ENCODE data around the gene PPP1R36. TPM values are rescaled to one million over a fixed set of nuclear protein-coding genes. Genes with fewer than 3 reads are reported as not detected.

The PPP1R36 gene
- total RNA-seq, 1 experiment from 2014 or later = 0.50 TPM

DNA sequence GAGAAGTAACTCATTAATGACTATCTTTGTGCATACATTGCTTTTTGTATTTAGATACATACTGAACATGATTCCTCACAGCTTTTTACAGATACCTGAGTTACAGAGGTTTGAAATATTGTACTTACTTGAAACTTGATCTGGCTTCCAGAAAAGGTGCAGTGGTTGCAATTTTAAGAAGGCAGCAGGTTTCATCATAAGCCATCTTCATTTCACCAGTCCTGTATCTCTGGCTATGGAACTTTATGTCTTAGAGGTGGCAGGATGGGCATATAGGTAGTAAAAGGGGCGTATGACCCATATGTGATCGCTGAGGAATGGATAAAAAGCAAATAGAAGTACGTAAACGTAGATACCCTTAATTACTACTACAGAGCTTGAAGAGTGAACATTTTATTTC, 31.5 kb upstream of the PPP1R36 start:
- Histone ChIP-seq H2AK5ac (ENCODE audit: insufficient read length, low read length) (no peak overlapping the region), H3K79me2 (ENCODE audit: insufficient read depth, low read length) (peaks cover 11% of the 10 kb centered on the region; the same call in 1 of the 2 replicates), H2BK12ac (ENCODE audit: insufficient read length, low read depth, low read length) (no peak overlapping the region), H3K27ac (ENCODE audit: insufficient read length, low read depth, low read length) (no peak overlapping the region), H3K9me3 (ENCODE audit: control insufficient read depth, low read depth, low read length) (no peaks in the 10 kb centered on the region), H2BK15ac (ENCODE audit: low read depth, low read length) (no peak overlapping the region), H3K4me1 (ENCODE audit: insufficient read depth, low read length) (no peaks in the 10 kb centered on the region), H3K23me2 (ENCODE audit: insufficient read length, low read depth, low read length, poor library complexity, severe bottlenecking) (no peaks in the 10 kb centered on the region), H3K27me3 (ENCODE audit: insufficient read depth, low read length) (no peaks in the 10 kb centered on the region), H3K14ac (ENCODE audit: insufficient read depth, low read length) (no peak overlapping the region), H3K23ac (ENCODE audit: insufficient read length, low read depth, low read length) (no peak overlapping the region), H3K18ac (ENCODE audit: insufficient read length, low read depth, low read length) (no peak overlapping the region), H2BK5ac (ENCODE audit: insufficient read length, low read length) (no peak overlapping the region), H4K8ac (replicated peaks; ENCODE audit: insufficient read length, low read depth, low read length) (no peak overlapping the region), H4K20me1 (ENCODE audit: control insufficient read depth, insufficient read depth, insufficient read length) (no peaks in the 10 kb centered on the region), H3K56ac (ENCODE audit: insufficient read length, low read depth, low read length) (no peak overlapping the region), H3T11ph (ENCODE audit: low read length) (no peak overlapping the region), H3K79me1 (ENCODE audit: insufficient read depth, low read depth, low read length, poor library complexity, severe bottlenecking) (peaks cover 3% of the 10 kb centered on the region), H2BK120ac (ENCODE audit: low read depth, low read length, poor library complexity, severe bottlenecking) (no peak overlapping the region), H3K4ac (ENCODE audit: low read depth, low read length) (no peak overlapping the region), H4K91ac (ENCODE audit: insufficient read length, low read depth, low read length) (no peak overlapping the region), H3K9ac (ENCODE audit: extremely low read depth, insufficient read length, low read length) (no peak overlapping the region), H4K5ac (ENCODE audit: insufficient read length, low read depth, low read length) (no peak overlapping the region), H2AFZ (ENCODE audit: low read length) (no peak overlapping the region), H3K4me2 (ENCODE audit: insufficient read depth, insufficient read length, low read length) (no peak overlapping the region), H2BK20ac (ENCODE audit: low read depth, low read length, poor library complexity, severe bottlenecking) (no peak overlapping the region)
- DNase-seq = no peak
- peaks cover 0 to 2% (median 0%) of the 10 kb centered on the region in 3 experiments; a peak in 2 of 7 replicates for H3K36me3 Mint-ChIP-seq (ENCODE audit: insufficient read depth in 1 of 3, low read depth in 3 of 3)
- H3K27me3 Mint-ChIP-seq (ENCODE audit: low read depth) = no peaks in the 10 kb centered on the region
- no peaks in the 10 kb centered on the region for H3K9me3 Mint-ChIP-seq
- TF ChIP-seq, protein P1, sequence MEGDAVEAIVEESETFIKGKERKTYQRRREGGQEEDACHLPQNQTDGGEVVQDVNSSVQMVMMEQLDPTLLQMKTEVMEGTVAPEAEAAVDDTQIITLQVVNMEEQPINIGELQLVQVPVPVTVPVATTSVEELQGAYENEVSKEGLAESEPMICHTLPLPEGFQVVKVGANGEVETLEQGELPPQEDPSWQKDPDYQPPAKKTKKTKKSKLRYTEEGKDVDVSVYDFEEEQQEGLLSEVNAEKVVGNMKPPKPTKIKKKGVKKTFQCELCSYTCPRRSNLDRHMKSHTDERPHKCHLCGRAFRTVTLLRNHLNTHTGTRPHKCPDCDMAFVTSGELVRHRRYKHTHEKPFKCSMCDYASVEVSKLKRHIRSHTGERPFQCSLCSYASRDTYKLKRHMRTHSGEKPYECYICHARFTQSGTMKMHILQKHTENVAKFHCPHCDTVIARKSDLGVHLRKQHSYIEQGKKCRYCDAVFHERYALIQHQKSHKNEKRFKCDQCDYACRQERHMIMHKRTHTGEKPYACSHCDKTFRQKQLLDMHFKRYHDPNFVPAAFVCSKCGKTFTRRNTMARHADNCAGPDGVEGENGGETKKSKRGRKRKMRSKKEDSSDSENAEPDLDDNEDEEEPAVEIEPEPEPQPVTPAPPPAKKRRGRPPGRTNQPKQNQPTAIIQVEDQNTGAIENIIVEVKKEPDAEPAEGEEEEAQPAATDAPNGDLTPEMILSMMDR (conservative IDR thresholded peaks at IDR 0.05) = no peak
- H3K27ac Mint-ChIP-seq = no peak overlapping the region
- WGBS (ENCODE audit: extremely low coverage, insufficient read length, low lambda C conversion rate) = no CpG with 5 or more reads among the region's 4 CpGs
- H3K4me3 Mint-ChIP-seq = no peak overlapping the region
- H3K4me1 Mint-ChIP-seq = no peaks in the 10 kb centered on the region

Measured in H9 (cell line).